Dendritic cell treated with granulocyte-macrophage colony-stimulating factor and Interleukin-4, amounts not matched to agents 40 ng/mL and 50 ng/mL, for 4 days (primary cell): ENCODE results near the gene PIGM.

ENCODE experiments used
- H3K27ac Mint-ChIP-seq: one replicate; pipeline ENCODE4 v1.8.0; 2022; ENCODE audit warnings: mild to moderate bottlenecking, mixed read lengths
- H3K27me3 Mint-ChIP-seq: one replicate; pipeline ENCODE4 v1.8.0; 2022; ENCODE audit warnings: mild to moderate bottlenecking, mixed read lengths
- H3K36me3 Mint-ChIP-seq: one replicate; pipeline ENCODE4 v1.8.0; 2022; ENCODE audit warnings: low read depth, mixed read lengths
- H3K4me1 Mint-ChIP-seq: one replicate; pipeline ENCODE4 v1.8.0; 2022; ENCODE audit warnings: low read depth, mixed read lengths
- H3K4me3 Mint-ChIP-seq: one replicate; pipeline ENCODE4 v1.8.0; 2022; ENCODE audit warnings: mild to moderate bottlenecking, moderate library complexity, mixed read lengths
- H3K9me3 Mint-ChIP-seq: one replicate; pipeline ENCODE4 v1.8.0; 2022; ENCODE audit warnings: mixed read lengths
- intact Hi-C: fragments of 100-400 bp; cut with micrococcal nuclease; formaldehyde crosslinking; loops from one replicate; pipeline ENCODE4 v1.15.0; 2022

The PIGM gene

GRCh38 chr1:159983681-159984080, 48.1 kb downstream of the PIGM start:
- Mint-ChIP-seq H3K4me3 (no peak overlapping the region), H3K36me3 (no peaks in the 10 kb centered on the region), H3K9me3 (no peaks in the 10 kb centered on the region), H3K4me1 (peaks cover 5% of the 10 kb centered on the region), H3K27me3 (peaks cover 26% of the 10 kb centered on the region), H3K27ac (no peak overlapping the region)
- intact Hi-C loops = no loop called here

DNA sequence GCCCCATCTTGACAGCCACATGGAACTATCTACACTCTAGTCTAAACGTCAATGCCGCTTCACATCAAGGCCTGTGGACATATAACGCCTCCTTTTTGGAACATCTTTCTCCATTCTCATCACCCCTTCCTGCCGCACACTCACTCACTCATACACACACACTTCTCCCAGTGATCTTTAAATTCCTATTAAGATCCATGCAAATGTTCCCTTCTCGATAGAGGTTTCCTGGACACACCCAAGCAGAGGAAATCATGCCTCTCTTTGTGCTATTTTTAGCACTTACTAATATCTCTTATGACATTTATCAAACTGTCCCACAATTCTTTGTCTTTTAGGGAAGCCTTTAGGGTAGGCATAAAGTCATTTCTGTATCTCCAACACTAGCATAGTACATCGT, 49.5 kb downstream of the PIGM start:
- Mint-ChIP-seq H3K4me1 (peaks cover 5% of the 10 kb centered on the region), H3K27ac (no peak overlapping the region), H3K27me3 (peaks cover 35% of the 10 kb centered on the region), H3K9me3 (no peaks in the 10 kb centered on the region), H3K4me3 (no peak overlapping the region), H3K36me3 (no peaks in the 10 kb centered on the region)
- intact Hi-C loops = no loop called here

- Mint-ChIP-seq H3K36me3 (no peaks in the 10 kb centered on the region), H3K27me3 (peaks cover 41% of the 10 kb centered on the region), H3K4me1 (peaks cover 5% of the 10 kb centered on the region), H3K27ac (no peak overlapping the region), H3K9me3 (no peaks in the 10 kb centered on the region), H3K4me3 (no peak overlapping the region)
- intact Hi-C loops = no loop called here
Observed at GRCh38 chr1:159981351-159982055, 50.3 kb downstream of the PIGM start.

- Mint-ChIP-seq H3K4me1 (peaks cover 5% of the 10 kb centered on the region), H3K36me3 (no peaks in the 10 kb centered on the region), H3K9me3 (no peaks in the 10 kb centered on the region), H3K27ac (no peak overlapping the region), H3K4me3 (no peak overlapping the region), H3K27me3 (peaks cover 41% of the 10 kb centered on the region)
- intact Hi-C loops = no loop called here
Observed at GRCh38 chr1:159980786-159981185, 51.0 kb downstream of the PIGM start.

GRCh38 chr1:159980076-159980475, 51.7 kb downstream of the PIGM start:
- Mint-ChIP-seq H3K27me3 (peaks cover 38% of the 10 kb centered on the region), H3K27ac (no peak overlapping the region), H3K36me3 (no peaks in the 10 kb centered on the region), H3K4me1 (peaks cover 5% of the 10 kb centered on the region), H3K4me3 (no peak overlapping the region), H3K9me3 (no peaks in the 10 kb centered on the region)
- intact Hi-C loops = no loop called here

GRCh38 chr1:159979257-159979656, 52.5 kb downstream of the PIGM start:
- Mint-ChIP-seq H3K9me3 (no peaks in the 10 kb centered on the region), H3K27ac (no peak overlapping the region), H3K4me3 (no peak overlapping the region), H3K36me3 (no peaks in the 10 kb centered on the region), H3K4me1 (peaks cover 5% of the 10 kb centered on the region), H3K27me3 (peaks cover 37% of the 10 kb centered on the region)
- intact Hi-C loops = no loop called here

DNA sequence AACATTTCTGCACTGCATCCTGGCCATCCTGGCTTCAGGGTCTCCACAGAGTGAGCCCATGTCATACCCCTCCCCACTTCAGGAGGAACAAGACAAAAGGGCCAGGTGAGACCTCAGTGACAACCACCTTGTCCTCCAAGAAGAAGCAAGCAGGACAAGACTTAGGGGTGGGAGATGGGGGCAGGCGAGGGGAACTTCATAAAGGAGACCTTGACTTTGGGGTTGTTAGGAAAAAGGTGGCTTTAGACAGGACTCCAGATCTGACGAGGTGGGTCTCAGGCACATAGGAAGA, 53.7 kb downstream of the PIGM start:
- H3K27me3 Mint-ChIP-seq = peaks cover 31% of the 10 kb centered on the region
- peaks cover 5% of the 10 kb centered on the region for H3K4me1 Mint-ChIP-seq
- H3K36me3 Mint-ChIP-seq = no peaks in the 10 kb centered on the region
- intact Hi-C loops = no loop called here
- H3K9me3 Mint-ChIP-seq = no peaks in the 10 kb centered on the region
- H3K4me3 Mint-ChIP-seq = no peak overlapping the region
- no peak overlapping the region for H3K27ac Mint-ChIP-seq

DNA sequence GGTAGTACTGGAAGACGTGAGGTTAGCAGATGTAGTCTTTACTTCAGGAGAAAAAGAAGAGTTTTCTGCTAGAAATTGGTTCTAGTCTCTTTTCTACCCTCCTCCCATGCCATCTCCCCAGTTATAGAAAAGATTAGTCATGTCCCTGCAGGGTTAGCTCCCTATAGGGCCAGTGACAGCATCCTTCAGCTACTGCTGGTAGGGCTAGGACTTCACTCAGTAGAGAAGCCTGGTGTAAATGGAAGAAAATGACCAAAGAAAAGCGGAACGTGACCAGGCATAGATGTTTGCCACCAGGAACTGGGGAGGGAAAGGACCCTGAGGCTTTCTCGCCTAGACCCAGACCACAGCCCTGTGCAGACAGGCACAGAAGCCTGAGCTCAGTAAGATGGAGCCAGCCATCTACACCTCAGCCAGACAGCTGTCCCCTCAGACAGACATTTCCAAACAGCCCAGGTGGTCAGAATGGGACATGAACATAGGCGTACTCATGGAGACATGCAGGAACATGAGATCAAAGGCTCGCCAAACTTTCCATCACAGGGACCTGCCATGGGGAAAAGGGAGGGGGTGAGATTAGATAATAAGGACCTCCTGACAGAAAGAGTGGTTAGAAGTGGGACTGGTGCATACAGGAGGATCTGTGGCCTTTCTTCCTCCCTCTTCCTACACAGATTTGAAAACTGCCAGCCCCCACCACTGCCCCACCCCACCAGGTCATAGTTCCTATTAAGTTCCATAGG, 54.3 kb downstream of the PIGM start:
- Mint-ChIP-seq H3K4me1 (peaks cover 5% of the 10 kb centered on the region), H3K27me3 (peaks cover 30% of the 10 kb centered on the region), H3K36me3 (no peaks in the 10 kb centered on the region), H3K27ac (no peak overlapping the region), H3K4me3 (no peak overlapping the region), H3K9me3 (no peaks in the 10 kb centered on the region)
- intact Hi-C loops = no loop called here
